OCI-LY3 (cell line): ENCODE data around the gene OR5L1.

Experiments
- H2AFZ ChIP-seq: fragments of 200-600, 300-600 bp; shearing (Covaris generic); 2 replicates; pipeline ENCODE4 v1.6.0; 2014; ENCODE audit warnings: antibody characterized with exemption, low read depth, low read length
- H3K27ac ChIP-seq: fragments of 200-600, 300-600 bp; sonication (generic); 2 replicates; pipeline ENCODE4 v1.5.1; 2014; ENCODE audit warnings: mild to moderate bottlenecking, low read length, moderate library complexity, mixed read lengths
- H3K27me3 ChIP-seq: fragments of 200-600, 300-600 bp; sonication (generic); 2 replicates; pipeline ENCODE4 v1.6.1; 2014; ENCODE audit warnings: low read depth, low read length, mixed read lengths
- H3K36me3 ChIP-seq: fragments of 200-600, 300-600 bp; sonication (generic); replicated peaks from 2 replicates; pipeline ENCODE3; 2014; ENCODE audit warnings: low read depth, low read length, mixed read lengths
- H3K4me1 ChIP-seq: fragments of 300-600, 200-600 bp; sonication (generic); 2 replicates; pipeline ENCODE4 v1.6.1; 2014; ENCODE audit warnings: low read length, mixed read lengths
- H3K4me2 ChIP-seq: fragments of 200-600, 300-600 bp; sonication (generic); 2 replicates; pipeline ENCODE4 v1.6.1; 2014; ENCODE audit warnings: low read length, mixed read lengths
- H3K4me3 ChIP-seq: fragments of 300-600, 200-600 bp; sonication (generic); 2 replicates; pipeline ENCODE4 v1.5.1; 2014; ENCODE audit warnings: antibody characterized with exemption, mild to moderate bottlenecking, low read length, moderate library complexity
- H3K79me2 ChIP-seq: fragments of 300-600, 200-600 bp; shearing (Covaris generic); 2 replicates; pipeline ENCODE4 v1.6.1; 2014; ENCODE audit warnings: mild to moderate bottlenecking, low read length, mixed read lengths
- H3K9ac ChIP-seq: fragments of 300-600, 200-600 bp; shearing (Covaris generic); 2 replicates; pipeline ENCODE4 v1.6.0; 2014; ENCODE audit warnings: mild to moderate bottlenecking, low read length, moderate library complexity
- H3K9me3 ChIP-seq: fragments of 200-600, 300-600 bp; shearing (Covaris generic); 2 replicates; pipeline ENCODE4 v1.6.1; 2014; ENCODE audit warnings: low read length, mixed read lengths; ENCODE audit not compliant: insufficient read depth
- H4K20me1 ChIP-seq: fragments of 200-600, 300-600 bp; sonication (generic); 2 replicates; pipeline ENCODE4 v1.6.1; 2016; ENCODE audit warnings: low read length, mixed read lengths; ENCODE audit not compliant: insufficient read depth
- CTCF ChIP-seq: fragments of 200-600, 300-600 bp; sonication (generic); IDR thresholded peaks from 2 replicates; pipeline ENCODE4 v1.5.1; 2014; ENCODE audit warnings: antibody characterized with exemption, low read length, low read depth
- EZH2phosphoT487 ChIP-seq: fragments of 200-600 bp; shearing (Covaris generic); IDR thresholded peaks from 2 replicates; pipeline ENCODE4 v1.6.1; 2018; ENCODE audit warnings: antibody characterized with exemption, mixed run types, low read depth

OR5L1 gene

GRCh38 chr11:55795256-55795655 lies 15.9 kb upstream of the OR5L1 start, which contains the start of gene OR5D14:
OR5D14 (plus strand) TSS chr11:55795556; CDS start chr11:55795556, 0 bp downstream.
- Histone ChIP-seq H3K4me1 (no peaks in the 10 kb centered on the region), H3K4me2 (no peak within 1 kb of the TSS), H3K9ac (no peak within 1 kb of the TSS), H3K36me3 (no peaks in the 10 kb centered on the region), H3K27me3 (no peaks in the 10 kb centered on the region), H3K9me3 (no peaks in the 10 kb centered on the region), H3K79me2 (no peaks in the 10 kb centered on the region), H4K20me1 (no peaks in the 10 kb centered on the region), H3K27ac (no peak within 1 kb of the TSS), H3K4me3 (no peak within 1 kb of the TSS), H2AFZ (no peak within 1 kb of the TSS)
- no peak for TF ChIP-seq CTCF
- no peak for TF ChIP-seq EZH2phosphoT487

- Histone ChIP-seq H3K79me2 (no peaks in the 10 kb centered on the region), H3K9me3 (no peaks in the 10 kb centered on the region), H3K36me3 (no peaks in the 10 kb centered on the region), H3K4me3 (no peak overlapping the region), H4K20me1 (no peaks in the 10 kb centered on the region), H3K4me1 (no peaks in the 10 kb centered on the region), H2AFZ (no peak overlapping the region), H3K9ac (no peak overlapping the region), H3K4me2 (no peak overlapping the region), H3K27ac (no peak overlapping the region), H3K27me3 (no peaks in the 10 kb centered on the region)
- no peak for TF ChIP-seq CTCF
- TF ChIP-seq EZH2phosphoT487, result no peak
These were observed 4.9 kb upstream of the OR5L1 start for GRCh38 chr11:55806248-55806647.

- H3K9me3 ChIP-seq, result no peaks in the 10 kb centered on the region
- no peak within 1 kb of the TSS for H3K4me2 ChIP-seq
- no peaks in the 10 kb centered on the region for H3K27me3 ChIP-seq
These were observed 8.2 kb downstream of the OR5L1 start, which contains the start of gene OR5D18 for GRCh38 chr11:55819330-55819729. OR5D18 (plus strand) TSS chr11:55819630; CDS start chr11:55819630, 0 bp downstream.

GRCh38 chr11:55826919-55827318 lies 15.8 kb downstream of the OR5L1 start, which contains the start of gene OR5L2:
OR5L2 (plus strand) TSS chr11:55827219; CDS start chr11:55827219, 0 bp downstream.
- Histone ChIP-seq H3K27me3 (no peaks in the 10 kb centered on the region), H3K27ac (no peak within 1 kb of the TSS), H4K20me1 (no peaks in the 10 kb centered on the region), H3K9ac (no peak within 1 kb of the TSS), H3K79me2 (no peaks in the 10 kb centered on the region), H3K36me3 (no peaks in the 10 kb centered on the region), H3K9me3 (no peaks in the 10 kb centered on the region), H2AFZ (no peak within 1 kb of the TSS), H3K4me3 (no peak within 1 kb of the TSS), H3K4me1 (no peaks in the 10 kb centered on the region), H3K4me2 (no peak within 1 kb of the TSS)
- TF ChIP-seq CTCF (no peak), EZH2phosphoT487 (no peak)

More at GRCh38 chr11:55819330-55819729, 8.2 kb downstream of the OR5L1 start, which contains the start of gene OR5D18:
- Histone ChIP-seq H3K36me3 (no peaks in the 10 kb centered on the region), H4K20me1 (no peaks in the 10 kb centered on the region), H3K4me3 (no peak within 1 kb of the TSS), H2AFZ (no peak within 1 kb of the TSS), H3K79me2 (no peaks in the 10 kb centered on the region), H3K9ac (no peak within 1 kb of the TSS), H3K4me1 (no peaks in the 10 kb centered on the region), H3K27ac (no peak within 1 kb of the TSS)
- no peak for TF ChIP-seq EZH2phosphoT487
- TF ChIP-seq CTCF, result no peak
